Activated CD8-positive, alpha-beta memory T cell treated with anti-CD3 and anti-CD28 coated beads, Interleukin-2, amount 50 U/mL, for 1 hour (primary cell): ENCODE measurements around the gene TMEM229B.

Source experiments
- DNase-seq: peaks from one replicate; pipeline ENCODE4 v3.0.0-alpha.2; 2020; ENCODE audit errors: extremely low read depth

TMEM229B gene

GRCh38 chr14:67515386-67516079 is 27.0 kb upstream of the TMEM229B start:
- DNase-seq, result no peak

DNA sequence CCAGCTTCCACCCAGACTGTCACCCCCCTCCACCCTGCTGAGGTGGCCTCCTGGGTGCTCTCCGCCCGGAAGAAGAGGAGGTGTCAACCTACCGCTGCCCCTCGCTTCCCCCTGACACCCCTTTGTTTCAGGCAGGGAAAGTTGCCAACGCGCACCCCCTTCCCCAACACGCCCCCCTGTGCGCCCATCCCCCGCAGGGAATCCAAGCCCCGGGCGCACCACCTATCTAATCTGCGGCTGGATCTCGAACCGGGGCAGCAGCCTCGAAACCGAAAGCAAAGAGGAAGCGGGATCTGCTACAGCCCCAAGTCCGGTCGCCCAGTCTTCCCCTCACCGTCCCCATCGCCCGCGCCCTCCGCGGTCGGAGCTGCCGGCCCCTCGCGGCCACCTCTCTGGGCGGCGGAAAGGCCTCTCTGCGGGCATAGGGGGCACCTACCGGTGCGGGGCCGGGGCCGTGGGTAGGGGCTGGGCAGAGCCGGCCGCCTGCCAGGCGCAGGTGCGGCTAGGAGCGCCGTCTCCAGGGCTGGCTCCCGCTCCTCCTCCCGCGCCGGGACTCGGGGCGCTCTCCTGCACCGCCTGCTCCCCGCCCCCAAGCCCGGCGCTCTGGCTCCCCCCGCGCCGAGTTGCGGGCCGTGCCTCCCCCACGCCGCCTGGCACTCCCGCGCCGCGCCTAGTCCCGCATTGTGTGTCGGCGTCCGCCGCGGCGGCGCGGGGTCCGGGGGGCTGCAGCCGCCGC is 26.3 kb upstream of the TMEM229B start:
- no peak for DNase-seq

DNA sequence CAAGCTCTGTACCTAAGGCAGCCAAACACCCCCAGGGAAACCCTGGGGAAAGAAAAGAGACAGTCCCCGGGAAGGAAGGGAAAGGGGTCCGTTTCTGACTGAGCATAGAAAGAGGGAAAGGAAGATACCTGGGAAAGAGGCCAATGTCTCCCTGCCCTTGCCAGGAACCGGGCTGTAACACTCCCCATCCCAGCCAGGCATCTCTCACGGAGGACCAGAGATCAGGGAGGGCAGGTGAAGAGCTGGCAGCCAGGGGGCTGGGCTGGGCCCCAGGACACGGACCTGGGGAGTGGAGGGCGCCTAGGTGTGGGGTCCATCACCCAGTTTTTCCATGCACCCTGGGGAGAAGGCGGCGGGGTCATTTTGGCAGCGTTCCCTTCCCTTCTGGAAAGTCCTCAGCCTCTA is 25.7 kb upstream of the TMEM229B start:
- DNase-seq, result no peak

DNA sequence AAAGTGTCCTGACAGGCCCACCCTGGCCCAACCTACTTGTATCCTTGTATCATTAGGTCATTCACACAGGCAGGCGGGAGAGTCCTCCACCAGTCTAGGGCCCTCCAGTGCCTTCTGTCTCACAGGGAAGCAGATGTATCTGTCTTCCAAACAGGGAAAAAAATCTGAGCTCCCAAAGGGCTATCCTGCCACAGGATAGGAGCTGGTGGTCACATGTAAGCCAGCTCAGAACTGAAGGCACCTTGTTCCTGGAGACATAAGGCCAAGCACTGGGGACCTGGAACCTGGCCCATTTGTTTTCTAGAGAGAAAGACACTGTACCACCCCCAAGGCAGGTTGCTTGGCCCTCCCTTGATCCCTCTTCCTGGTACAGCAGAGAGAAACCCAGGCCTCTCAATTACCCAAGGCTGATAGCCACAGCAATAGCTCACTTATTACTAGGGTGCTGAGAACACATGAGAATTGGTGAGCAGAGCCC is 25.1 kb upstream of the TMEM229B start:
- no peak for DNase-seq

DNA sequence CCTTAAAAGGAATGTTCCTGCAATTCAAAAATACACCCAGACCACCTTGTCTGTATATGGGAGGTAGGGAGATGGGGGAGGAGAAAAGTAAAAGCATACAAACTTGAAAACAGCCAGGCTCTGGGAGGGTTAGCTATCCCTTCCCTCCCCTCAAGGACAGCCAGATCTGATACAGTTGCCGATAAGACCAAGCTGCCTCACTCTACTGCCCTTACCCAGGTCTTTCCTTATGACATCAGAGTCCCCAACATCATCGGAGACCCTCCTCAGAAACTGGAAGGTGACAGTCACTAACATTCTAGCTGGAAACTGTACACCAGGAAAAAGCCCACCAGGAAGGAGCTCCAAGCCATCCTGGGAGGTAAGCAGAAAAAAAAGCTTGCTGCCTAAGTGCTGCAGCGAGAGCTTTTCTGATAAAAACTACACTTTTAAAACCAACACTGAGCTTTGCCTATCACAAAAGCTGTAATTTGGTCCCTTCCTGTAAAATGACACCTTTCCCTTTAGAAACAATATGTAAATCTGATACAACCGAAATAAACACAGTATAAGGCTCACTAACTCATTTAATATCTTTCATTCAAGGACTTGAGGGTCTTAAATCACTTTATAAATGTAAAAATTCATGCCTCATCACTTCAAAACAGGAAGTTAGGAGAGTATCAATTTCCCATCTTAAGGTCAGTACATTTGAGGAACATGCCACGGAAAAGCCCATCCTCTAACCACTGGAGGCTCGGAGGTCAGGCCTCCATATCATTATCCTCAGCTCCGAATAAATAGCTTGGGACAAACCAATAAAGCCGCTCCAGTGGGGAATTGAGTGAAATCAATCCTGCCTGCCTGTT is 24.2 kb upstream of the TMEM229B start:
- no peak for DNase-seq

DNA sequence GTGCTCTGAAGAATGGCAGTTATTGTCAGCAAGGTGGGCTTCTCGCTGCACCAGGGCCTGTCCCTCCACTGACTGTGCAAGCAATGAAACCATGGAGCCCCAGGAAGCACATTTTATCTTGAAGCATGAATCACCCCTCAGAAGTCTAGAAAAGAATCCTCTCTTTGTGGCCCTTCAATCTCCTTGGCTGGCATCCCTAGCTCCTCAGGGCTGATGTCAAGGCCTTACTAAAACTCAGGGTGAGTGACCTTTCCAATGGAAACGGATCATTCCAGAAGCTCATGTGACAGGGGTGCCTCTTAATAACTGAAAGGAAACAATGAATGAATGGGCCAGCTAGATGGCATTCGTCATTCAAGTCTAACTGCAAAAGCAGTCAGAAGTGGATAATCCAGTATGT is 22.3 kb upstream of the TMEM229B start:
- DNase-seq, result no peak

DNA sequence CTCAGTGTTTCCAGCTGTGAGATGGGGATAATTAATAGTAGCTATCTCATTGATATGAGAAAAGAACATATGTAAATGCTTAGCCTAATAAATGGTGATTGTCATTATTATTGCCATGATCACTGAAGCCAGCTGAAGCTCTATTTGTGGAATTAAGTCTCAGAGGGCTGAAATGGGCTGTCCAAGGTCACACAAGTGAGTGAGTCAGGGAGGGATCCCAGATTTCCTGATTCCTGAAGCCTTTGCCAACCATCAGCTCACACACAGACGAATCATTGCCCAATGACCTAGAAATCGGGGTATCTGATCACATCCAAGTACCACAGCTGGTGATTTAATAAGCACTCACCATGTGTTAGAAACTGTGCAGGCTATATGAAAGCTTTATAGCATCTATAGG is 21.6 kb upstream of the TMEM229B start:
- no peak for DNase-seq

- DNase-seq, result no peak
Measured at GRCh38 chr14:67508956-67509355, 20.4 kb upstream of the TMEM229B start.

DNA sequence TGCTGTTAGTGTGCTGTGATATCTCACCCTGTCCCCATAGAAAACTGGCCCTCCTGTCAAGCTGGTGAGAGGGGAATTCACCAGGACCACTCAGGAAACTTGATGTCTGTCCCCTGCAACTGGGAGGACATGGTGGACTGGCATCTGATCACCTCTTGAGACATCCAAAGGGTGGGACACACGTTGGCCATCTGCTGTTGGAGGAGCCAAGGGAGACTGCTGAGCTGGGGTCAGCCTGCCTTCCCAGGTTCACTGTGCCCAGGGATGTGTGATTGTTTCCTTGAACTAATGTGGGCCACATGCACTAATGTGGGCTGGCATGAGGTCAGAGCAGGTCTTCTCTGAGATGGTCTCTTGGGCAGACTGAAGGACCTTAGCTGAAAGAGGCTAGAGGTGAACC is 16.7 kb upstream of the TMEM229B start:
- DNase-seq, result no peak

- no peak for DNase-seq
Measured at GRCh38 chr14:67503331-67503730, 14.8 kb upstream of the TMEM229B start.

- DNase-seq, result no peak
Measured at GRCh38 chr14:67502867-67503266, 14.3 kb upstream of the TMEM229B start.

- DNase-seq, result no peak
Measured at GRCh38 chr14:67501670-67502069, 13.1 kb upstream of the TMEM229B start.

DNA sequence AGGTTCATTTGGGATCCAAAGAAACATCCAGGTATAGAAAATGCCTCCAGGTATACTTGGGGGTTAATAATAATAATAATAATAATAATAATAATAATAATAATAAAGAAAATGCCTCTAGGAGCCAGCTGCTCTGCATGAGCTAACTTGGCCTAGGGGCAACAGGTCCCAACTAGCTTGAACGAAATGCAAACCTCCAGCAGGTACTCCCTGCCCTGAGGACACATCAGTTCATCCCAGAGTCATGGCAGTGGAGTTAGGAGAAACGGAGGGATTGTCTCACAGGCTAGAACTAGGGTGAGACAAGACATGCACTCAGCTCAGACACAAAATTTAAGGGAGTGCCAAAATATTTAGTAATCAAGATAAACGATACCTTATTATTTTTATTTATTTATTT is 12.5 kb upstream of the TMEM229B start:
- DNase-seq, result no peak

DNA sequence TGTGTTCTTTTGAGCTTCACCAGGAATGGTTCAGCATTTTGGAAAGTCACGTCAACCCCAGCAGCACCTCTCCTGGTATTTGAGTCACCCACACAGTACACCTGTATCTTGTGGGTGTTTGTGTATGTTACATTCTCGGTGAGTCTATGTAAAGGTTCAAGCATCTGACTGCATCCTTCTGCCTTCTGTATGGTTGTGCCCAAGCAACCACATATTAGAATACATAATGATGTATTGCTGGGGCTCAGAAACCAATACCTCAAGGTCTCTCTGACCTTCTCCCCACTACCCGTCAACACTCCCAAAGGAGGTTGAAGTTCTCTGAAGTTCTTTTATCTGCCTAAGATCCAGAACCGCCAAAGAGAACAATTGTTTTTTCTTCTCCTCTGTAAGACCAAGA is 9.2 kb upstream of the TMEM229B start:
- no peak for DNase-seq

GRCh38 chr14:67497216-67497615 is 8.7 kb upstream of the TMEM229B start:
- DNase-seq, result no peak

- DNase-seq, result no peak
Measured at GRCh38 chr14:67495827-67496226, 7.3 kb upstream of the TMEM229B start.

GRCh38 chr14:67493092-67493717 is 4.7 kb upstream of the TMEM229B start:
- DNase-seq, result no peak

DNA sequence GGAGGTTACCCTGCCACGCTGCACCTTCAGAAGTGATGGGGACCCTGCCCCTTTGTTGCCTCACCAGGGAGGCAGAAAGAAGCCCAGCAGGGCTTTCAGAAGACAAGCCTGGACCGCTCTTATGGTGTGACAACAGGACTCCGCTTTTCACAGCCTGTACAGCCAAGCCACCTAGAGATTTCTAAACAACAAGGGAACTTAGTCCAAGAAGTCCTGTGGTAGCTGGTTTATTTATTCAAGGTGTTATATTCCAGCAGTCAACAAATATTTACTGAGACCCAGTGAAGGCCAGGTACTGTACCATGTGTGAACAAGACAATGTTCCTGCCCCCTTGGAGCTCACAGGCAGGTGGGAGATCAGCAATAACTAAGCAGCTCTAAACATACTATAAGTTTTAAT is 4.0 kb upstream of the TMEM229B start:
- DNase-seq, result no peak

DNA sequence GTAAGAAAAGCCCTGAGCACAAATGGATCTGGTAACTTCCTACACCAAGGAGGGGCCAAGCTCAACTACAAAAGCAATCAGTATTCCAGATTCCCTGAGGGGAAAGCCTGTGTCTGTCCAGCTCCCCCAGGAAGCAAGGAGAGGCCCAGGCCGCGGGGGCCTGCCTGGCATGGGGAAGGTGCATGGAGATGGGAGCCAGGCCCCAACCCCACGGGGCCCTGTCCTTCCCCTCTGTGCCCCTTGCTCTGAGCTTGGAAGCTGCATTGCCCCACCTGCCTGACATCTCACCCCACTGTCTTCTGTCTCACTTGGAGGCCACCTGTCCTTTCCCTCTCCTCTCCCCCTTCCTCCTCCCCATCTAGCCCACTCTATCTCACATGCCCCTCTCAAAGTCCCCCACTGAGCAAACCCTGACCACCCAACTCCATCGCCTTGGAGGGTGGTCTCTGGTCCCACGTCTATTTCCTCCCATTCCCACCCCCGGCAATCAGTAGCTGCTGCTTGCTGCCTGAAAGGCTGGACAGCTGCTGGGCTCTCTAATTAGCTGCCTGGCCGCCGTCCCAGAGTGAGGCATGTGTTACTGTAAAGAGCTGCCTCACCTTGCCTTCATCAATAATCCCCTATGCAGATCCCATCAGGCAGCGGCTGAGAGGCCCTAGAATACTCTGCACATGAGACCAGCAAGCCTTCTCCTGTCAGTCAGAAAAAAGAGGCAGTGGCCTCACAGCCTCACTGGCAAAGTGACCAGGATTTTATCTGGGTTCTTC is 3.4 kb upstream of the TMEM229B start:
- DNase-seq, result no peak

DNA sequence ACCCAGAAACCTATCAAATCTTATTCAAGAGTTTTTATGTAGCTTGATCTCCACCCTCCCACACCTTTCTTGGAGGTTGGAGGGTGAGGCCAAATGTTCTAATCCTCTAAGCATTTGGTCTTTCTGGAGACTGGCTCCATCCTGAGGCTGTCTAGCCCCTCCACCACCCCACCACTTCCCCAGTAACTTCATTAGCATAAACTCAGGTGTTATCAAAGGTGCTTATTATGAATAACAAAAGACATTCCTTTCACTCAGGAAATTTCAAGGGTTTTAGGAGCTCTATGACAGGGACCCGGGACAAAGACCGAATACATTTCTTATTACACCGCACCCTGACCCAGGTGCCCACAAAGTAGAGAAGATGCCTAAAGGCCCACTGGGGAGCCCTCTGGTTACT is 2.8 kb upstream of the TMEM229B start:
- DNase-seq, result no peak

- no peak for DNase-seq
Measured at GRCh38 chr14:67490196-67490595, 1.7 kb upstream of the TMEM229B start.
